Adrenal gland (tissue), 12 donors: ENCODE results near the gene CLCF1. TPM values are rescaled to one million over a fixed set of nuclear protein-coding genes. Genes with fewer than 3 reads are reported as not detected.

ENCODE experiments used
- DNase-seq, 7 donors: peaks; one replicate each; pipeline ENCODE4 v3.0.0-alpha.2; 2019 to 2020
- H3K27ac ChIP-seq, 5 donors: fragments of 200-600 bp; sonication (generic) in 4 of 5; 1 replicate in 3 of 5; 2 replicates in 2 of 5; pipeline versions ENCODE4 v1.5.1 to v1.8.0; 2016 to 2020; ENCODE audit warnings: mild to moderate bottlenecking in 1 of 5
- H3K27me3 ChIP-seq: fragments of 200-600 bp; 2 replicates; pipeline ENCODE4 v1.8.0; 2021
- H3K36me3 ChIP-seq, 2 donors: fragments of 200-600 bp; replicated peaks in 1 of 2; 1 replicate in 1 of 2; 2 replicates in 1 of 2; pipeline versions ENCODE4 v1.5.1 to v1.8.0; 2018 to 2022
- H3K4me1 ChIP-seq, 2 donors: fragments of 200-600 bp; replicated peaks in 1 of 2; 1 replicate in 1 of 2; 2 replicates in 1 of 2; pipeline versions ENCODE4 v1.5.1 to v1.8.0; 2018 to 2021
- H3K4me3 ChIP-seq, 4 donors: fragments of 200-600 bp; sonication (generic) in 3 of 4; one replicate each; pipeline ENCODE4 v1.5.1; 2016 to 2018
- H3K9me3 ChIP-seq, 3 donors: fragments of 200-600 bp; sonication (generic) in 1 of 3; replicated peaks in 1 of 3; 1 replicate in 2 of 3; 2 replicates in 1 of 3; pipeline versions ENCODE4 v1.5.1 to v1.8.0; 2016 to 2021
- CTCF ChIP-seq, 6 experiments: fragments of 450-650 bp in 4 of 6; fragments of 200-600 bp in 2 of 6; sonication (generic) in 1 of 6; IDR thresholded peaks; 1 replicate in 5 of 6; 2 replicates in 1 of 6; pipeline versions ENCODE4 v1.5.1 to v1.8.0; 2016 to 2021; ENCODE audit warnings: antibody characterized with exemption in 6 of 6, mild to moderate bottlenecking in 2 of 6, moderate library complexity in 1 of 6
- POLR2A ChIP-seq, 2 donors: fragments of 450-650 bp; IDR thresholded peaks; one replicate each; pipeline ENCODE4 v1.6.1; 2017; ENCODE audit warnings: antibody characterized with exemption in 2 of 2, mild to moderate bottlenecking in 2 of 2, moderate library complexity in 1 of 2
- WGBS, 4 donors: extraction: QIAGEN DNeasy Blood & Tissue Kit in 2 of 4; methylation state at CpG; one replicate each; pipeline versions ENCODE4 v1.1.5 to v1.1.7; 2013 to 2017; 5-methylcytosine and 5-hydroxymethylcytosine counted together
- intact Hi-C, 2 donors: fragments of 100-400 bp; cut with DNase I; formaldehyde crosslinking; loops; one replicate each; pipeline versions ENCODE4 v1.14.1 to v1.15.0; 2022 to 2023
- polyA plus RNA-seq, 3 donors: library from polyadenylated mRNA; stranded (reverse); fragments of 200-250 nt in 2 of 3; fragments of 350-450 nt in 1 of 3; fragmentation: Illumina TruSeq in 1 of 3; extraction: RNeasy Lipid Tissue Mini Kit (QIAGEN cat#74804) in 1 of 3; gene quantifications; one replicate each; pipeline ENCODE4 v1.2.3, GENCODE V29; 2013 to 2014
- total RNA-seq, 9 donors: library from RNA; depleted of rRNA in 4 of 9; stranded (reverse); fragments of >200 nt in 4 of 9; fragments of 120-200 nt in 1 of 9; fragmentation: NEBNext Ultra II Directional in 1 of 9; extraction: Animal tissue kit (Norgen Biotek cat#: 25700) in 1 of 9; gene quantifications; one replicate each; pipeline versions ENCODE4 v1.1.0 to v1.2.4, GENCODE V29; 2013 to 2023
- donor health status: healthy with polysubstance abuse.
- donor health status: Bipolar disorder and iron deficiency.
- donor health status: DM: yes; HTN: yes; CAD: no.
- donor health status: DM: no; HTN: no; CAD: no.
- donor health status: DM: no; HTN: no; CAD: no.
- donor health status: DM: yes; HTN: yes; CAD: no.

CLCF1 gene
- total and polyA plus RNA-seq, 12 donors = 0.17 to 16.1 (median 3.1) TPM

GRCh38 chr11:67376063-67376820, 2.8 kb upstream of the CLCF1 start:
- H3K36me3 ChIP-seq = no peaks in the 10 kb centered on the region
- no peaks in the 10 kb centered on the region for H3K9me3 ChIP-seq
- TF ChIP-seq CTCF (IDR thresholded peaks at IDR 0.05) (no peak), POLR2A (IDR thresholded peaks at IDR 0.05) (no peak)
- WGBS, 4 donors = 73 to 91% (median 78%) methylated on average over 4 to 7 of the region's 7 CpGs
- no peak overlapping the region for H3K4me3 ChIP-seq
- peaks cover 18 to 29% of the 10 kb centered on the region in 2 donors for H3K4me1 ChIP-seq
- intact Hi-C loops = no loop called here
- DNase-seq = no peak
- no peaks in the 10 kb centered on the region for H3K27me3 ChIP-seq
- H3K27ac ChIP-seq = no peak overlapping the region

GRCh38 chr11:67375320-67376055, 2.1 kb upstream of the CLCF1 start:
- Histone ChIP-seq H3K27ac (no peak overlapping the region), H3K4me1 (peaks cover 18 to 29% of the 10 kb centered on the region in 2 donors), H3K36me3 (no peaks in the 10 kb centered on the region), H3K4me3 (no peak overlapping the region), H3K27me3 (no peaks in the 10 kb centered on the region), H3K9me3 (no peaks in the 10 kb centered on the region)
- DNase-seq = no peak
- TF ChIP-seq POLR2A (IDR thresholded peaks at IDR 0.05) (no peak), CTCF (IDR thresholded peaks at IDR 0.05) (no peak)
- intact Hi-C loops = no loop called here
- WGBS, 4 donors = 43 to 51% (median 49%) methylated on average over 13 to 15 of the region's 15 CpGs

GRCh38 chr11:67374571-67375281, 1.3 kb upstream of the CLCF1 start:
- H3K9me3 ChIP-seq = no peaks in the 10 kb centered on the region
- H3K4me3 ChIP-seq = peak overlapping the region in 1 of 4 donors; percentile 94
- no peaks in the 10 kb centered on the region for H3K27me3 ChIP-seq
- no peaks in the 10 kb centered on the region for H3K36me3 ChIP-seq
- H3K27ac ChIP-seq = peak overlapping the region in 2 of 5 donors; percentile 79 to 88
- 27 to 32% (median 31%) methylated on average over 3 to 9 of the region's 9 CpGs for WGBS, 4 donors
- peaks cover 18 to 29% of the 10 kb centered on the region in 2 donors for H3K4me1 ChIP-seq
- TF ChIP-seq POLR2A (IDR thresholded peaks at IDR 0.05) (no peak), CTCF (IDR thresholded peaks at IDR 0.05) (no peak)
- no peak for DNase-seq
- intact Hi-C loops = no loop called here
